Measurements from ENCODE around the gene GLO1. TPM values are rescaled to one million over a fixed set of nuclear protein-coding genes. Genes with fewer than 3 reads are reported as not detected.

Gene GLO1
- total RNA-seq, 4 donors from 2014 or later: 90.0 to 105 (median 96.7) TPM

GRCh38 chr6:38636027-38636426, 66.9 kb downstream of the GLO1 start:
- H3K36me3 ChIP-seq: no peaks in the 10 kb centered on the region
- no peak for DNase-seq

GRCh38 chr6:38634518-38634917, 68.4 kb downstream of the GLO1 start:
- Histone ChIP-seq H3K27me3 (no peaks in the 10 kb centered on the region), H3K9me3 (no peaks in the 10 kb centered on the region), H3K36me3 (no peaks in the 10 kb centered on the region), H3K4me3 (replicated peaks in 1 of 3) (no peak overlapping the region), H3K27ac (no peak overlapping the region), H3K4me1 (peaks cover 4% of the 10 kb centered on the region in 2 donors)
- TF ChIP-seq POLR2A (IDR thresholded peaks at IDR 0.05): no peak
- TF ChIP-seq CTCF (IDR thresholded peaks at IDR 0.05): no peak
- no peak for DNase-seq
- intact Hi-C loops (cut with DNase I): no loop called here
- WGBS, 2 donors: 71 to 88% methylated on average over 1 of the region's 1 CpG

More at GRCh38 chr6:38636027-38636426, 66.9 kb downstream of the GLO1 start:
- TF ChIP-seq POLR2A (IDR thresholded peaks at IDR 0.05): no peak
- no peak for TF ChIP-seq CTCF (IDR thresholded peaks at IDR 0.05)
- WGBS, 2 donors: 97 to 100% methylated on average over 1 of the region's 1 CpG
- no peaks in the 10 kb centered on the region for H3K27me3 ChIP-seq
- H3K4me3 ChIP-seq (replicated peaks in 1 of 3): no peak overlapping the region
- intact Hi-C loops (cut with DNase I): no loop called here
- H3K9me3 ChIP-seq: no peaks in the 10 kb centered on the region
- H3K27ac ChIP-seq: no peak overlapping the region
- H3K4me1 ChIP-seq: peaks cover 9 to 11% of the 10 kb centered on the region in 2 donors

DNA sequence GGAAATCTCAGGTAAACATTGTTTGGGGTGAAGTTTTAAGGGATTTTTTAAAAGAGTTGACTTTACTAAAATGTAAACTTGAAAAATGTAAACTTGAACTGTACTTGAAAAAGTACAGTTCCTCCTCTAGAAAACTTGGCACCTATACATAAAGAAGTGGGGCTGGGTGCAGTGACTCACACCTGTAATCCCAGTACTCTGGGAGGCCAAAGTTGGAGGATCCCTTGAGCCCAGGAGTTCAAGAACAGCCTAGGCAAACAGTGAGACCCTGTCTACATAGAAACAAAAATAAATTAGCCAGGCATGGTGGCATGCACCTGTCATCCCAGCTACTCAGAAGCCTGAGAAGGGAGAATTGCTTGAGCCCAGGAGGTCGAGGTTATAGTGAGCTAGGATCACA, 70.5 kb downstream of the GLO1 start:
- H3K4me1 ChIP-seq: no peaks in the 10 kb centered on the region
- no peaks in the 10 kb centered on the region for H3K9me3 ChIP-seq
- no peak for DNase-seq
- H3K27me3 ChIP-seq: no peaks in the 10 kb centered on the region
- TF ChIP-seq POLR2A (IDR thresholded peaks at IDR 0.05) (no peak), CTCF (IDR thresholded peaks at IDR 0.05) (no peak)
- H3K27ac ChIP-seq: no peak overlapping the region
- intact Hi-C loops (cut with DNase I): no loop called here
- 71 to 73% methylated on average over 1 of the region's 1 CpG for WGBS, 2 donors
- H3K36me3 ChIP-seq: no peaks in the 10 kb centered on the region
- H3K4me3 ChIP-seq (replicated peaks in 1 of 3): no peak overlapping the region

DNA sequence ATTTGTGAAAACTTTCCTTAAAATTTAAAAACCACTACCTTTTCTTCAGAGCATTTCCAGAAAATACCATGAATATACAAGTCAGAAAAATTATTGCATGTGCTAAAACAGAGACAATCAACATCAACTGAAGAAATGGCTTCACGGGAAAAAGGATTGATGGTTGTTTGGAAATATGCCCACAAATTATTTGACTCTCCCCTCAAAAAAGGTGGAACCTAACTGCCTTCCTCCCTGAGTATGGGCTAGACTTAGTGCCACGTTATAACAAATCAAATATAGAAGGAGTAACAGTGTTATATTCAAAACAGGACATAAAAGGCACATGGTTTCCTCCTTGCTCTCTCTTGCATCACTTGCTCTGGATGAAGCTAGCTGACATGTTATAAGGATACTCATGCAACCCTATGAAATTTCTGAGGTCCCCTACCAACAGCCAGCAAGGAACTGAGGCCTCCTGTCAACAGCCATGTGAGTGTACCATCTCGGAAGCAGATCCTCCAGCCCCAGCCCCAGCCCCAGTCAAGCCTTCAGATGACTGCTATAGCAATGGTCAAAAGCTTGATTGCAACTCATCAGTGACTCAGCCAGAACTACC, 71.7 kb downstream of the GLO1 start:
- 90 to 97% methylated on average over 3 of the region's 3 CpGs for WGBS, 2 donors
- Histone ChIP-seq H3K4me1 (no peaks in the 10 kb centered on the region), H3K27ac (no peak overlapping the region), H3K9me3 (no peaks in the 10 kb centered on the region), H3K4me3 (replicated peaks in 1 of 3) (no peak overlapping the region), H3K36me3 (no peaks in the 10 kb centered on the region), H3K27me3 (no peaks in the 10 kb centered on the region)
- TF ChIP-seq POLR2A (IDR thresholded peaks at IDR 0.05): no peak
- no peak for TF ChIP-seq CTCF (IDR thresholded peaks at IDR 0.05)
- DNase-seq: no peak
- intact Hi-C loops (cut with DNase I): no loop called here

Other genes starting within 250 kb of the GLO1 start
- gene BTBD9, start 63.2 kb downstream of the GLO1 start, total RNA-seq: 10 to 100 TPM; 17.3 to 32.0 (median 27.4) TPM
- 1 to 10 TPM in 1 of 4 donors, under 1 TPM in 3; 0.04 to 4.8 (median 0.12) TPM for gene DNAH8, start 12.2 kb upstream of the GLO1 start, total RNA-seq